Measurements from ENCODE around the gene SNX10.

Gene SNX10

DNA sequence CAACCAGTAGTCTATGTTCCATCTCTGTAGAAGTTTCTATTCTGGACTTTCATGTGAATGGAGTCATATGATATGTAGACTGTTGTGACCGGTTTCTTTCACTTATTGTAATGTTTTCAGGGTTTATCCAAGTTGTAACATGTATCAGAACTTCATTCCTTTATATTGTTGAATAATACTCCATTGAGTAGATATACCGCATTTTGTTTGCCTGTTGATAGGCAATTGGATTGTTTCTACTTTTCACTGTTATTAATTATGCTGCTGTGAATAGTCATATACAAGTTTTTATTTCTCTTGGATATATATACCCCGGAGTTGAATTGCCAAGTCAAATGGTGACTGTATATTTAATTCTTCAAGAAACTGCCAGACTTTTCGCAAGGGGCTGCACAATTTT lies 40.1 kb downstream of the SNX10 start:
- Histone ChIP-seq H3K4me2 (no peak overlapping the region), H3K4me1 (peaks cover 29% of the 10 kb centered on the region), H3K9ac (no peak overlapping the region), H4K20me1 (no peaks in the 10 kb centered on the region), H3K36me3 (no peaks in the 10 kb centered on the region), H3K27me3 (no peaks in the 10 kb centered on the region), H3K9me3 (peaks cover 30% of the 10 kb centered on the region), H3K27ac (no peak overlapping the region), H3K4me3 (no peak overlapping the region)
- no peak for TF ChIP-seq Cebpa-rat (IDR thresholded peaks at IDR 0.05)

GRCh38 chr7:26332698-26333097 lies 41.0 kb downstream of the SNX10 start:
- no peaks in the 10 kb centered on the region for H4K20me1 ChIP-seq

DNA sequence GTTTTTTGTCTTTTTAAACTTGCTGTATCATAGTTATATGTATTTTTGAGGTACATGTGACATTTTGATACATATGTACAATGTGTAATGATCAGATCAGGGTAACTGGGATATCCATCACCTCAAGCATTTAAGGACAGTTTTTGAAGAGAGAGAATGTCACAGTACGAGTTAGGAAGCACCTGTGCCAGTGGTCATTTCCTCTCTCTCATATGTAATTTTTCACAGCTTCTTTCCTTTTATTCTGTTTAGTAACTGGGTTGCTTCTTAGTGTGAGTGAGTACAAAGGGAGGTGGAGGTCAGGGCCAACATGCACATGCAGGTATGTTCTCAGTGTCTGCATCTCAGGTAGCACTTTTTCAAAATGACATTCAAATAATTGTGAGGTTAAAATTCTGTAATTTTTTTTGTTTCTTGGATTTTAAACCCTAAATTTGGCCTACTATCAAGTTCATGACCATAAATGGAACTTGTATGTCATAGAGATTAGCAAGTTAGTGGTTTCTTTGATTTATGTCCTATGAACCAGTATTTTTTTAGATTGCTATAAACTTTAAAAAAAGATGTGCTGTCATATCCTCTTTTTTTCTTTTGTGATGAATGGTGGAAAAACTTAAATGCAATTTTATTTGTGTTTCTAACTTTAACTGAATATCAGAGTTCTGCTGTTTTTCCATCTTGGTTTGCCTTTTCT lies 42.7 kb downstream of the SNX10 start:
- Histone ChIP-seq H3K27ac (no peak overlapping the region), H3K9ac (no peak overlapping the region), H3K4me2 (peak overlapping the region; percentile 47), H3K36me3 (no peaks in the 10 kb centered on the region), H3K27me3 (no peaks in the 10 kb centered on the region), H3K4me3 (no peak overlapping the region), H3K9me3 (peaks cover 30% of the 10 kb centered on the region), H4K20me1 (no peaks in the 10 kb centered on the region), H3K4me1 (peaks cover 27% of the 10 kb centered on the region)
- no peak for TF ChIP-seq Cebpa-rat (IDR thresholded peaks at IDR 0.05)

More at GRCh38 chr7:26332698-26333097, 41.0 kb downstream of the SNX10 start:
- H3K27me3 ChIP-seq, result no peaks in the 10 kb centered on the region
- TF ChIP-seq Cebpa-rat (IDR thresholded peaks at IDR 0.05), result no peak
- H3K9me3 ChIP-seq, result peaks cover 30% of the 10 kb centered on the region
- H3K27ac ChIP-seq, result no peak overlapping the region
- no peak overlapping the region for H3K4me3 ChIP-seq
- H3K4me1 ChIP-seq, result peaks cover 29% of the 10 kb centered on the region
- H3K9ac ChIP-seq, result no peak overlapping the region
- no peaks in the 10 kb centered on the region for H3K36me3 ChIP-seq
- H3K4me2 ChIP-seq, result no peak overlapping the region

- Histone ChIP-seq H3K27me3 (no peaks in the 10 kb centered on the region), H3K9ac (no peak overlapping the region), H3K36me3 (no peaks in the 10 kb centered on the region), H3K27ac (no peak overlapping the region), H3K9me3 (peaks cover 13% of the 10 kb centered on the region), H3K4me1 (peaks cover 17% of the 10 kb centered on the region), H3K4me3 (no peak overlapping the region), H4K20me1 (no peaks in the 10 kb centered on the region), H3K4me2 (no peak overlapping the region)
- TF ChIP-seq Cebpa-rat (IDR thresholded peaks at IDR 0.05), result no peak
Measured at GRCh38 chr7:26337232-26337865, 45.7 kb downstream of the SNX10 start.

DNA sequence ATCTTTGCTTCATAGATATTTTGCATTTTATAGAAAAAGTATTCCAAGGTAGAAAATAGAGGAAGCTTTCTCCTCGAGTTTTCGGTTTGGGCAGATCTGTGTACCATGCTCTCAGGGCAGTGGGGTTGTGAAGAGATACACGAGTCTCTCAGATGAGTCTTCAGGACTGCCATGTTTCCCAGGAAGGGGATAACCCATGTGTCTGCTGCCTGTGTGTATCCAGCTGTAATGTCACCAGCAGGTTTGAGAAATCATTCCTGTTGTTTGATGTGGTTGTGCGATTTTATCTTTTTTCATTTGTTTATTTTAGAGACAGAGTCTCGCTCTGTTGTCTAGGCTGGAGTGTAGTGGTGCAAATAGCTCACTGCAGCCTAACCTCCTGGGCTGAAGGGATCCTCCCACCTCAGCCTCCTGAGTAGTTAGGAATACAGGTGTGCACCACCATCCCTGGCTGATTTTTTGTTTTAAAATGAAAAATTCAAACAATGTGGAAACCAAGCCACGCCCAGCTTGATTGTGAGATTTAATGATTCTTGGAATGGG lies 48.9 kb downstream of the SNX10 start:
- Histone ChIP-seq H3K4me1 (no peaks in the 10 kb centered on the region), H3K9me3 (no peaks in the 10 kb centered on the region; the same call in 1 of the 2 replicates), H4K20me1 (no peaks in the 10 kb centered on the region), H3K4me2 (no peak overlapping the region), H3K27me3 (no peaks in the 10 kb centered on the region), H3K27ac (no peak overlapping the region), H3K4me3 (no peak overlapping the region), H3K9ac (no peak overlapping the region), H3K36me3 (no peaks in the 10 kb centered on the region)
- no peak for TF ChIP-seq Cebpa-rat (IDR thresholded peaks at IDR 0.05)

GRCh38 chr7:26343320-26343832 lies 51.7 kb downstream of the SNX10 start:
- peaks cover 5% of the 10 kb centered on the region; the same call in 1 of the 2 replicates for H3K36me3 ChIP-seq
- no peak overlapping the region for H3K9ac ChIP-seq
- H3K4me3 ChIP-seq, result no peak overlapping the region
- no peaks in the 10 kb centered on the region for H3K27me3 ChIP-seq
- H3K4me2 ChIP-seq, result no peak overlapping the region
- no peaks in the 10 kb centered on the region for H3K4me1 ChIP-seq
- H3K27ac ChIP-seq, result no peak overlapping the region
- H4K20me1 ChIP-seq, result no peaks in the 10 kb centered on the region
- TF ChIP-seq Cebpa-rat (IDR thresholded peaks at IDR 0.05), result no peak
- H3K9me3 ChIP-seq, result no peaks in the 10 kb centered on the region; the same call in 1 of the 2 replicates

DNA sequence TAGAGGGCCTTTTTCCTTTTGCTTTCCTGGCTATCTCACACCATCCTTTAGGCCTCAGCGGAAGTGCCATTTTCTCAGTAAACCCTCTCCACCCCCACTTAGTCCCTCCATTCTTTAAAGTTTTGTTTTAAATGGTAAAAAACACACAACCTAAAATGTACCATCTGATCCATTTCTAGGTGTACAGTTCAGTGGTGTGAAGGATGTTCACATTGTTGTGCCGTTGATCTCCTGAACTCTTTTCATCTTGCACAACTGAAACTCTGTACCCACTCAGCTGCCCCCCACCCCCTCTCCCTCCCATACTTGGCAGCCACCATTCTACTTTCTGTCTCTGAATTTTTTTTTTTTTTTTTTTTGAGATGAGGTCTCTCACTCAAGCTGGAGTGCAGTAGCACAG lies 52.2 kb downstream of the SNX10 start:
- no peak overlapping the region for H3K4me3 ChIP-seq
- H3K9me3 ChIP-seq, result no peaks in the 10 kb centered on the region; the same call in 1 of the 2 replicates
- no peaks in the 10 kb centered on the region for H3K27me3 ChIP-seq
- peaks cover 5% of the 10 kb centered on the region; the same call in 1 of the 2 replicates for H3K36me3 ChIP-seq
- no peak overlapping the region for H3K4me2 ChIP-seq
- no peak overlapping the region for H3K27ac ChIP-seq
- no peak overlapping the region for H3K9ac ChIP-seq
- TF ChIP-seq Cebpa-rat (IDR thresholded peaks at IDR 0.05), result no peak
- H3K4me1 ChIP-seq, result no peaks in the 10 kb centered on the region
- no peaks in the 10 kb centered on the region for H4K20me1 ChIP-seq

DNA sequence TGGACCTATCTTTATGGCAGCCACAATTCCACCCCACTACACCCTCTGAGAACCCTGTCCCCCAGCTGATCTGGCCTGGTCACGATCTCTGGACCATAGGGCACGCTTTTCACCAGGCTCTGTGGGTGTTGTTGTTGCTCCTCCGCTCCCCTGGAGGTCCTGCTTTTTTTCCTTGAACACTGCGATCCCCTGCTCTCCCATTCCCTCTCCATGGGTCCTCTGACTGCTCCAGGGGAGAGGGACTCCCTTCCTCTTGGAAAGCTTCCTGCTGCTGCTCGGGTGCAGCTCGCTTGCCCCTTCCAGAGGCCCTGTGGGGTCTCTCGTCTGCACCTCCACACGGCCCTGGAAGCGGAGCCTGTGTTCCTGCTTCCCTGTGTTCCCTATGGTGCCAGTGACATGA lies 53.5 kb downstream of the SNX10 start:
- Histone ChIP-seq H3K27me3 (no peaks in the 10 kb centered on the region), H3K4me2 (no peak overlapping the region), H3K27ac (no peak overlapping the region), H4K20me1 (no peaks in the 10 kb centered on the region), H3K4me3 (no peak overlapping the region), H3K9me3 (no peaks in the 10 kb centered on the region; the same call in 1 of the 2 replicates), H3K4me1 (no peaks in the 10 kb centered on the region), H3K36me3 (peaks cover 5% of the 10 kb centered on the region; the same call in 1 of the 2 replicates), H3K9ac (no peak overlapping the region)
- no peak for TF ChIP-seq Cebpa-rat (IDR thresholded peaks at IDR 0.05)

- no peaks in the 10 kb centered on the region for H3K9me3 ChIP-seq
- no peaks in the 10 kb centered on the region for H3K4me1 ChIP-seq
- H3K4me3 ChIP-seq, result no peak overlapping the region
- no peaks in the 10 kb centered on the region for H3K27me3 ChIP-seq
- no peak overlapping the region for H3K27ac ChIP-seq
- peaks cover 5% of the 10 kb centered on the region; the same call in 1 of the 2 replicates for H3K36me3 ChIP-seq
- TF ChIP-seq Cebpa-rat (IDR thresholded peaks at IDR 0.05), result no peak
- H3K4me2 ChIP-seq, result no peak overlapping the region
- H4K20me1 ChIP-seq, result no peaks in the 10 kb centered on the region
- H3K9ac ChIP-seq, result no peak overlapping the region
Measured at GRCh38 chr7:26345837-26346236, 54.2 kb downstream of the SNX10 start.
